ENCODE results near the gene NIM1K. TPM values are rescaled to one million over a fixed set of nuclear protein-coding genes. Genes with fewer than 3 reads are reported as not detected.
A peak's percentile ranks its signal among the peaks of the same experiment; 100 is the strongest.
"Not testable (repeated sequence)": the region's sequence is repeated elsewhere in the genome, so short reads cannot be mapped to it uniquely, and the experiment has no call there.

Gene NIM1K
- polyA plus RNA-seq, 3 donors from 2014 or later = 0.25 TPM; not detected in 2

DNA sequence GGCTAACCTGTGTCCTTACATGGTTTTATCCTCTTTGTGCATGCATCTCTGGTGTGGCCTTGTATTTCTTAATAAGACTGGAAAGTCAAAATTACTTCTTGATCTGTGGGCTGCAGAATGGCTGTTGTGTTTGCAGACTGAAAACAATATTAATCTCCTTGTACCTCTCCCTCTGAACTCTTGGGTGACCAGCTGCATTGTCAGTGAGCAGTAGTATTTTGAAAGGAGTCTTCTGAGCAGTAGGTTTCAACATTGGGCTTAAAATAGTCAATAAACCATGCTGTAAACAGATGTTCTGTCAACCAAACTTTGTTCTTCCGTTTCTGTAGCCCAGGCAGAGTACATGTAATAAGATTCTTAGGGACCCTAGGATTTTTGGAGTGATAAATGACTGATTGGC, 26.7 kb upstream of the NIM1K start:
- Mint-ChIP-seq H3K27ac (peak overlapping the region in 2 of 6 donors; percentile 32 to 60), H3K36me3 (peaks cover 20 to 37% (median 20%) of the 10 kb centered on the region in 3 donors), H3K4me3 (no peak overlapping the region), H3K27me3 (ENCODE audit: low read depth in 3 of 3) (no peaks in the 10 kb centered on the region), H3K9me3 (no peaks in the 10 kb centered on the region), H3K4me1 (peaks cover 9 to 40% of the 10 kb centered on the region in 2 donors)
- no peak for DNase-seq

GRCh38 chr5:43168175-43168574, 23.9 kb upstream of the NIM1K start:
- H3K36me3 Mint-ChIP-seq = peaks cover 12 to 37% (median 16%) of the 10 kb centered on the region in 3 donors
- peaks cover 3 to 29% of the 10 kb centered on the region in 2 donors for H3K4me1 Mint-ChIP-seq
- no peaks in the 10 kb centered on the region for H3K27me3 Mint-ChIP-seq (ENCODE audit: low read depth in 3 of 3)
- no peak overlapping the region for H3K4me3 Mint-ChIP-seq
- no peaks in the 10 kb centered on the region for H3K9me3 Mint-ChIP-seq
- DNase-seq = no peak
- H3K27ac Mint-ChIP-seq = peak overlapping the region in 2 of 6 donors; percentile 32 to 38

GRCh38 chr5:43171451-43171850, 20.6 kb upstream of the NIM1K start:
- no peak overlapping the region for H3K4me3 Mint-ChIP-seq
- no peaks in the 10 kb centered on the region for H3K9me3 Mint-ChIP-seq
- DNase-seq = no peak
- peaks cover 2 to 8% of the 10 kb centered on the region in 2 donors for H3K4me1 Mint-ChIP-seq
- no peak overlapping the region for H3K27ac Mint-ChIP-seq
- no peaks in the 10 kb centered on the region for H3K27me3 Mint-ChIP-seq (ENCODE audit: low read depth in 3 of 3)
- peaks cover 12 to 32% (median 15%) of the 10 kb centered on the region in 3 donors for H3K36me3 Mint-ChIP-seq

DNA sequence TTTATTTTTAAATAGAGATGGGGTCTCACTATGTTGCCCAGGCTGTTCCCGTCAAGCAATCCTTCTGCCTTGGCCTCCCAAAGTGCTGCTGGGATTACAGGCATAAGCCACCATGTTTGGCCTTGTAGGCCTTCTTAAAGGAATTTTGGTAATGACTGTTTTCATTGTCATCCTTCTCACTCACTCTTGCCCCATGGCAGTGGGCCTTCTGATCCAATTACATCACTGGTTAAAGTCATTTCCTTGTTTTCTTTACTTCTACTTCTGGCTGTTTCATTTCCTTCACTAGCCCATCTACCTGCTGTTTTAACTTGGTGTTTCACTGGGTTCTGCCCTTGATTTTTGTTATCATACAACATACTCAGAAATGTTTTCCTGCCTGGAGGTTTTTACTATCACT, 20.1 kb upstream of the NIM1K start:
- DNase-seq = no peak
- Mint-ChIP-seq H3K36me3 (peaks cover 12 to 32% (median 15%) of the 10 kb centered on the region in 3 donors), H3K4me1 (peaks cover under 1 to 8% of the 10 kb centered on the region in 2 donors), H3K9me3 (no peaks in the 10 kb centered on the region), H3K4me3 (no peak overlapping the region), H3K27me3 (ENCODE audit: low read depth in 3 of 3) (no peaks in the 10 kb centered on the region), H3K27ac (peak overlapping the region in 2 of 6 donors; percentile 45 to 79)

- Mint-ChIP-seq H3K4me1 (peaks cover 0 to 8% of the 10 kb centered on the region in 2 donors), H3K27me3 (ENCODE audit: low read depth in 3 of 3) (no peaks in the 10 kb centered on the region), H3K9me3 (no peaks in the 10 kb centered on the region), H3K4me3 (no peak overlapping the region), H3K36me3 (peaks cover 12 to 37% (median 20%) of the 10 kb centered on the region in 3 donors), H3K27ac (peak overlapping the region in 1 of 6 donors; percentile 5)
- no peak for DNase-seq
Observed at GRCh38 chr5:43172779-43173178, 19.2 kb upstream of the NIM1K start.

DNA sequence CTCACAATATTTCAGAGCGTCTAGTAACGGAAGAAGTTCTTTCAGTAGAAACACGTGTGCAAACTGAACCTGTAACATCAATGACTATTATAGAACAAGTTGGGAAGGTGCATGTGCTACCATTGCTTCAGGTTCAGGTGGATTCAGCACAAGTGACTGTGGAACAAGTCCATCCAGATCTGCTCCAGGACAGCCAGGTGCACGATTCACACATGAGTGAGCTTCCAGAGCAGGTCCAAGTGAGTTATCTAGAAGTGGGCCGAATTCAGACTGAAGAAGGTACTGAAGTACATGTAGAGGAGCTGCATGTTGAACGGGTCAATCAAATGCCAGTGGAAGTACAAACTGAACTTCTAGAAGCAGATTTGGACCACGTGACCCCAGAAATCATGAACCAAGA, 17.4 kb upstream of the NIM1K start:
- Mint-ChIP-seq H3K36me3 (peaks cover 15 to 41% (median 23%) of the 10 kb centered on the region in 3 donors), H3K4me1 (peaks cover 0 to 8% of the 10 kb centered on the region in 2 donors), H3K4me3 (no peak overlapping the region), H3K9me3 (no peaks in the 10 kb centered on the region), H3K27ac (no peak overlapping the region), H3K27me3 (ENCODE audit: low read depth in 3 of 3) (no peaks in the 10 kb centered on the region)
- no peak for DNase-seq

DNA sequence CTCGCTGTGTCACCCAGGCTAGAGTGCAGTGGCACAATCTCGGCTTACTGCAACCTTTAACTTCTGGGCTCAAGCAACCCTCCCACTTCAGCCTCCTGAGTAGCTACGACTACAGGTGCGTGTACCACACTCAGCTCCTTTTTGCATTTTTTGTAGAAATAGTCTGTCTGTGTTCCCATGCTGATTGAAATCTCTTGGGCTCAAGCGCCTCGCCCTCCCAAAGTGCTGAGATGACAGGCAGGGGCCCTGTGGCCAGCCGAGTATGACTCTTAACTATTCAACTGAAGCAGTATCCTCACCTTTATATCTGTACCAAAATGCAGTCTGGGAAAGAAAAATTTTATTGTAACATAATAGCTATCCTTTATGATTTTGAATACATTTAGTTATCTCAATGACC, 12.2 kb upstream of the NIM1K start:
- Mint-ChIP-seq H3K4me1 (no peaks in the 10 kb centered on the region), H3K4me3 (no peak overlapping the region), H3K9me3 (no peaks in the 10 kb centered on the region), H3K27me3 (ENCODE audit: low read depth in 3 of 3) (no peaks in the 10 kb centered on the region), H3K36me3 (peaks cover 16 to 34% (median 18%) of the 10 kb centered on the region in 3 donors), H3K27ac (peak overlapping the region in 1 of 6 donors; percentile 36)
- DNase-seq = no peak

- Mint-ChIP-seq H3K27me3 (ENCODE audit: low read depth in 3 of 3) (no peaks in the 10 kb centered on the region), H3K4me1 (no peaks in the 10 kb centered on the region), H3K36me3 (peaks cover 13 to 23% (median 17%) of the 10 kb centered on the region in 3 donors), H3K9me3 (no peaks in the 10 kb centered on the region), H3K27ac (no peak overlapping the region), H3K4me3 (no peak overlapping the region)
- DNase-seq = no peak
Observed at GRCh38 chr5:43182421-43182820, 9.6 kb upstream of the NIM1K start.

DNA sequence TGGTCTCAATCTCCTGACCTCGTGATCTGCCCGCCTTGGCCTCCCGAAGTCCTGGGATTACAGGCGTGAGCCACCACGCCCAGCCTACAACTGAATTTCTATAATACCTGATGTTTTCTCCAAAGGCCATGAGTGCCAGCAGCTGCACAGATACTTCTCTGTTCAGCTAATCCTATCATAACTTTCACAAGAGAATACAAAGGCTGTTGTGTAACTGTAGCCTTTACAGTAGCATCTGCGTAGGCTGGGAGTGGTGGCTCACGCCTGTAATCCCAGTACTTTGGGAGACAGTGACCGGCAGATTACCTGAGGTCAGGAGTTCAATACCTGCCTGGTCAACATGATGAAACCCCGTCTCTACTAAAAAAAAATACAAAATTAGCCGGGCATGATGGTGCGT, 8.9 kb upstream of the NIM1K start:
- H3K9me3 Mint-ChIP-seq; H3K27me3 Mint-ChIP-seq (ENCODE audit: low read depth in 3 of 3); H3K27ac Mint-ChIP-seq; H3K4me1 Mint-ChIP-seq; H3K4me3 Mint-ChIP-seq; DNase-seq: not testable (repeated sequence)
- peaks cover 10 to 22% (median 21%) of the 10 kb centered on the region in 3 donors for H3K36me3 Mint-ChIP-seq

DNA sequence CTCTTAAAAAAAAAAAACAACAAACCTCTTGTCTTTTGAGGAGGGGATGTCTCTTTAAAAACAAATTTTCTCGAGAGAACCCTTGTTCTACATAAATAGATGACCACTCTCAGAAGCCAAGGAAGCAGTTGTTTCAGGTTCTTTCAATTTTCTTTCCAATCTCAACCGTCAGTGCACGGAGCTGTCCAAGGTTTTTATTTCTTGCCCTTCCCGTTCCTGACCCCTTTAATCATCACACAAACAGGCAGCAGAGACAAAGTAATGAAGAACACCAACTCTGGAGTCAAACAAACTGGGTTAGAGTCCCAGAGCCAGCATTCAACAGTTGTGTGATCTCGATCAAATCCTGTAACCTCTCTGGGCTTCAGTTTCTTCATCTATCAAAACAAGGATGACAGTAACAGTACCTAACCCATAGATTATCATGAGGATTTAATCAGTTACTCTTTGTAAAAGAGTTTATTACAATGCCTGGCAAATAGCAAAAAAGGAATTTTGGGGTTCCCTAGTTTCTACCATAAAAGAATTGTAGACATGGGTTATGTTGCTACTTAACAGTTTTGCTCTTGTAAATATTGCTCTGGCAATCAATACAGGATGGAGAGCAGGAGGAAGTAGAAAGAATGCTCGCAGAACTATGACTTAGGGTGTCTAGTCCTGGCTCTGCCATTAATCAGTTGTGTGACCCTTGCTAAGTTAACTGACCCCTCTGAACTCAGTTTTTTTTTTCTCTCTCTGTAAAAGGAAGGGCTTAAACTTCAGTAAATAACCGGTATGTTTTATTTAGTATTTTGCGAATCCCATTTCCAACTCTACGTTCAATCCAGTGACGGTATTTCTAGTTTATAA, 1.0 kb upstream of the NIM1K start:
- H3K4me1 Mint-ChIP-seq = peaks cover 22 to 31% of the 10 kb centered on the region in 2 donors
- peak overlapping the region; percentile 84 to 92 (median 87) for H3K4me3 Mint-ChIP-seq
- no peak for DNase-seq
- H3K9me3 Mint-ChIP-seq = no peaks in the 10 kb centered on the region
- H3K27ac Mint-ChIP-seq = peak overlapping the region in 2 of 6 donors; percentile 9 to 61
- peaks cover 0 to 8% (median 8%) of the 10 kb centered on the region in 3 donors for H3K36me3 Mint-ChIP-seq
- H3K27me3 Mint-ChIP-seq (ENCODE audit: low read depth in 3 of 3) = peaks cover 2 to 10% (median 7%) of the 10 kb centered on the region in 3 donors

GRCh38 chr5:43192558-43193180, 644 bp downstream of the NIM1K start:
- H3K9me3 Mint-ChIP-seq = no peaks in the 10 kb centered on the region
- peaks cover 2 to 10% (median 7%) of the 10 kb centered on the region in 3 donors for H3K27me3 Mint-ChIP-seq (ENCODE audit: low read depth in 3 of 3)
- peak overlapping the region; percentile 84 to 92 (median 87) for H3K4me3 Mint-ChIP-seq
- peaks cover 0 to 8% (median 8%) of the 10 kb centered on the region in 3 donors for H3K36me3 Mint-ChIP-seq
- peak overlapping the region in 3 of 6 donors; percentile 26 to 69 (median 50) for H3K27ac Mint-ChIP-seq
- peak; percentile 13 to 28 (median 21) for DNase-seq
- H3K4me1 Mint-ChIP-seq = peaks cover 22 to 31% of the 10 kb centered on the region in 2 donors

GRCh38 chr5:43193181-43193893, 1.3 kb downstream of the NIM1K start:
- Mint-ChIP-seq H3K36me3 (peaks cover 0 to 2% (median 2%) of the 10 kb centered on the region in 3 donors), H3K4me1 (peaks cover 22 to 31% of the 10 kb centered on the region in 2 donors), H3K4me3 (peak overlapping the region; percentile 84 to 92 (median 87)), H3K27ac (peak overlapping the region in 2 of 6 donors; percentile 35 to 69), H3K9me3 (no peaks in the 10 kb centered on the region), H3K27me3 (ENCODE audit: low read depth in 3 of 3) (peaks cover 2 to 12% (median 8%) of the 10 kb centered on the region in 3 donors)
- DNase-seq = peak; percentile 17 to 54 (median 26)

DNA sequence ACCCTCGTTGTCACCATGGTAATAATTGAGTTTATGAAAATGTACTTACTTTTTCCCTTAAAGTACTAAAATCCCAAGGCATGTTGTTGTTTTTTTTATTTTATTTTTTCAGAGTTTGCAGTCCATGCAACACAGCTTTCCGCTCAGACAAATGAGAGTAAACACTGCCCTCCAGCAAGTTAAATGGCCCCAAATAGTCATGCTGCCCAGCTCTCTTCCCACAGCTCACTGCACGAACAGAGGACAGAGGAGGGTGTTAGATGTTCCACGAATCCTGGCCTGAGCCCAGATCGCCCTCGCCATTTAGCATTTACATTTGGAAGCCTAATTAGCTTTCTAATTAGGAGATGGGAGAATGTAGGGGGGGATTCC, 1.9 kb downstream of the NIM1K start:
- peak overlapping the region in 1 of 6 donors; percentile 12 for H3K27ac Mint-ChIP-seq

More for the DNA sequence above, 1.9 kb downstream of the NIM1K start:
- Mint-ChIP-seq H3K4me1 (peaks cover 22 to 31% of the 10 kb centered on the region in 2 donors), H3K27me3 (ENCODE audit: low read depth in 3 of 3) (peaks cover 2 to 15% (median 8%) of the 10 kb centered on the region in 3 donors), H3K9me3 (no peaks in the 10 kb centered on the region), H3K36me3 (no peaks in the 10 kb centered on the region), H3K4me3 (peak overlapping the region in 3 of 5 donors; percentile 86 to 92 (median 88))
- DNase-seq = no peak
